AG09309 (cell line): ENCODE data around the gene NDRG4.

Experiments
- DNase-seq: peaks from one replicate; pipeline ENCODE4 v3.0.0-alpha.2; 2010; ENCODE audit warnings: low read depth
- H3K4me3 ChIP-seq: 2 replicates; pipeline ENCODE4 v1.5.1; 2011; ENCODE audit warnings: mild to moderate bottlenecking, low read depth, low read length, moderate library complexity; ENCODE audit not compliant: control insufficient read depth
- CTCF ChIP-seq: IDR thresholded peaks from 2 replicates; pipeline ENCODE4 v1.5.1; 2011; ENCODE audit warnings: mild to moderate bottlenecking, low read depth, low read length, inconsistent platforms; ENCODE audit not compliant: insufficient read depth, control insufficient read depth; ENCODE audit errors: missing control alignments

NDRG4 gene

GRCh38 chr16:58503863-58504688, 4.1 kb downstream of the NDRG4 start:
- H3K4me3 ChIP-seq, result no peak overlapping the region
- no peak for TF ChIP-seq CTCF
- DNase-seq, result no peak

- no peak overlapping the region for H3K4me3 ChIP-seq
- no peak for DNase-seq
- no peak for TF ChIP-seq CTCF
Measured at GRCh38 chr16:58506241-58507194, 6.6 kb downstream of the NDRG4 start.

GRCh38 chr16:58507195-58507962, 7.4 kb downstream of the NDRG4 start:
- no peak for DNase-seq
- no peak overlapping the region for H3K4me3 ChIP-seq
- TF ChIP-seq CTCF, result no peak

- TF ChIP-seq CTCF, result no peak
- no peak overlapping the region for H3K4me3 ChIP-seq
- no peak for DNase-seq
Measured at GRCh38 chr16:58507963-58508670, 8.2 kb downstream of the NDRG4 start.

GRCh38 chr16:58508671-58509251, 8.8 kb downstream of the NDRG4 start:
- TF ChIP-seq CTCF, result no peak
- no peak overlapping the region for H3K4me3 ChIP-seq
- no peak for DNase-seq
